ENCODE measurements around the gene ATP6V1E1. TPM values are rescaled to one million over a fixed set of nuclear protein-coding genes. Genes with fewer than 3 reads are reported as not detected.

ATP6V1E1 gene
- total and polyA plus RNA-seq, 2 experiments from 2014 or later: 75.2 to 113 TPM

- DNase-seq (ENCODE audit: low read depth in 1 of 2, low spot score in 1 of 2): no peak
- H3K27ac ChIP-seq: no peak overlapping the region
Measured at GRCh38 chr22:17581056-17581455, 47.5 kb downstream of the ATP6V1E1 start.

GRCh38 chr22:17580441-17581031 is 48.0 kb downstream of the ATP6V1E1 start:
- H3K4me3 ChIP-seq: no peak overlapping the region
- no peaks in the 10 kb centered on the region for H3K27me3 ChIP-seq
- H3K9me3 ChIP-seq (ENCODE audit: low read depth): no peaks in the 10 kb centered on the region
- peak; percentile 14 for TF ChIP-seq CTCF (IDR thresholded peaks at IDR 0.05; ENCODE audit: low read depth, low read length)
- H3K36me3 ChIP-seq: no peaks in the 10 kb centered on the region
- H3K27ac ChIP-seq: no peak overlapping the region
- peak in 1 of 2 donors; percentile 65 for DNase-seq (ENCODE audit: low read depth in 1 of 2, low spot score in 1 of 2)
- peaks cover under 1% of the 10 kb centered on the region for H3K4me1 ChIP-seq (ENCODE audit: low read depth)

More at GRCh38 chr22:17581056-17581455, 47.5 kb downstream of the ATP6V1E1 start:
- H3K4me1 ChIP-seq (ENCODE audit: low read depth): no peaks in the 10 kb centered on the region
- TF ChIP-seq CTCF (IDR thresholded peaks at IDR 0.05; ENCODE audit: low read depth, low read length): no peak
- H3K27me3 ChIP-seq: no peaks in the 10 kb centered on the region
- no peak overlapping the region for H3K4me3 ChIP-seq
- H3K9me3 ChIP-seq (ENCODE audit: low read depth): no peaks in the 10 kb centered on the region
- H3K36me3 ChIP-seq: no peaks in the 10 kb centered on the region

GRCh38 chr22:17579535-17579981 is 49.0 kb downstream of the ATP6V1E1 start:
- DNase-seq (ENCODE audit: low read depth in 1 of 2, low spot score in 1 of 2): no peak
- H3K4me1 ChIP-seq (ENCODE audit: low read depth): peaks cover 4% of the 10 kb centered on the region
- no peaks in the 10 kb centered on the region for H3K27me3 ChIP-seq
- no peak overlapping the region for H3K4me3 ChIP-seq
- H3K36me3 ChIP-seq: no peaks in the 10 kb centered on the region
- no peaks in the 10 kb centered on the region for H3K9me3 ChIP-seq (ENCODE audit: low read depth)
- no peak for TF ChIP-seq CTCF (IDR thresholded peaks at IDR 0.05; ENCODE audit: low read depth, low read length)
- no peak overlapping the region for H3K27ac ChIP-seq

GRCh38 chr22:17578136-17578754 is 50.3 kb downstream of the ATP6V1E1 start:
- no peaks in the 10 kb centered on the region for H3K36me3 ChIP-seq
- H3K27ac ChIP-seq: no peak overlapping the region
- no peaks in the 10 kb centered on the region for H3K9me3 ChIP-seq (ENCODE audit: low read depth)
- H3K27me3 ChIP-seq: no peaks in the 10 kb centered on the region
- peak in 1 of 2 donors; percentile 60 for DNase-seq (ENCODE audit: low read depth in 1 of 2, low spot score in 1 of 2)
- H3K4me1 ChIP-seq (ENCODE audit: low read depth): peaks cover 4% of the 10 kb centered on the region
- H3K4me3 ChIP-seq: no peak overlapping the region
- no peak for TF ChIP-seq CTCF (IDR thresholded peaks at IDR 0.05; ENCODE audit: low read depth, low read length)

- Histone ChIP-seq H3K36me3 (no peaks in the 10 kb centered on the region), H3K4me1 (ENCODE audit: low read depth) (peaks cover 5% of the 10 kb centered on the region), H3K27ac (no peak overlapping the region), H3K9me3 (ENCODE audit: low read depth) (no peaks in the 10 kb centered on the region), H3K4me3 (no peak overlapping the region), H3K27me3 (no peaks in the 10 kb centered on the region)
- DNase-seq (ENCODE audit: low read depth in 1 of 2, low spot score in 1 of 2): peak in 1 of 2 donors; percentile 90
- no peak for TF ChIP-seq CTCF (IDR thresholded peaks at IDR 0.05; ENCODE audit: low read depth, low read length)
Measured at GRCh38 chr22:17576470-17576869, 52.1 kb downstream of the ATP6V1E1 start.
